8988T (cell line): Measurements from ENCODE around the gene PPP1R1B.

Source experiments
- DNase-seq: peaks from one replicate; pipeline ENCODE4 v3.0.0; 2011

Gene PPP1R1B

GRCh38 chr17:39670746-39671145 is 44.0 kb downstream of the PPP1R1B start:
- no peak for DNase-seq

GRCh38 chr17:39671651-39672521 is 45.1 kb downstream of the PPP1R1B start:
- peak; percentile 80 for DNase-seq

GRCh38 chr17:39672522-39673334 is 46.0 kb downstream of the PPP1R1B start:
- no peak for DNase-seq

GRCh38 chr17:39673335-39674081 is 46.8 kb downstream of the PPP1R1B start:
- DNase-seq: no peak

- DNase-seq: no peak
These were observed 47.4 kb downstream of the PPP1R1B start for GRCh38 chr17:39674179-39674578.

DNA sequence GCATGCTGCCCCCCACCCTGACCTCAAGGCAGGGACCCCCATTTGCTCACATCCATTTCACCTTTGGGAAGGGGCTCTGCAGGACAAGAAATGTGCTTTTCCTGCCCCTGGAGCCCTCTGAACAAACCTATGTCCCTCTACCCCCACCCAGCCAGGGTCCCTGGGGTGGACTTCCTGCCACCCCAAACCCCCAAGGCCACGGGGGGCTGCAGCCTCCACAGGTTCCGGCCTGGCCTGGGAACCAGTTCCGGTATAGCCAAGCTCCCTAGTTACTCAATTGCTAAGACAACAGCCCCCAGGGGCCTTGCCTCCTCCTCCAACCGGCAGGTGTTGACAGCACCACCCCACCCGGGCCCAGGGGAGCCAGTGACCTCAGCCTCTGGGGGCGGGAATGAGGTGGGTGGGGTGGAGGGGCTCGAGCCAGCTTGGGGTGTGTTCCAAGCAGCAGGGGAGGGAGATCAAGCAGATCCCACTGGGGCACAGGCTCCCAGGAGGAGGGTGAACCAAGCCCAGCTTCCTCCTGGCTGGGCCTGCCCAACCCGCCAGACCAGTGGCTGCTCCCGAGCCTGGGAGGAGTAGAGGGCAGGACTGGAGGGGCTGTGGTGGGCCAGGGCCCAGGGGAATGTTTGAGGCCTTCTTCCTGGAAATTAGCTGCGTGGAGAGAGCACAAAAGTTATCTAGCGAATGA is 48.1 kb downstream of the PPP1R1B start:
- no peak for DNase-seq

DNA sequence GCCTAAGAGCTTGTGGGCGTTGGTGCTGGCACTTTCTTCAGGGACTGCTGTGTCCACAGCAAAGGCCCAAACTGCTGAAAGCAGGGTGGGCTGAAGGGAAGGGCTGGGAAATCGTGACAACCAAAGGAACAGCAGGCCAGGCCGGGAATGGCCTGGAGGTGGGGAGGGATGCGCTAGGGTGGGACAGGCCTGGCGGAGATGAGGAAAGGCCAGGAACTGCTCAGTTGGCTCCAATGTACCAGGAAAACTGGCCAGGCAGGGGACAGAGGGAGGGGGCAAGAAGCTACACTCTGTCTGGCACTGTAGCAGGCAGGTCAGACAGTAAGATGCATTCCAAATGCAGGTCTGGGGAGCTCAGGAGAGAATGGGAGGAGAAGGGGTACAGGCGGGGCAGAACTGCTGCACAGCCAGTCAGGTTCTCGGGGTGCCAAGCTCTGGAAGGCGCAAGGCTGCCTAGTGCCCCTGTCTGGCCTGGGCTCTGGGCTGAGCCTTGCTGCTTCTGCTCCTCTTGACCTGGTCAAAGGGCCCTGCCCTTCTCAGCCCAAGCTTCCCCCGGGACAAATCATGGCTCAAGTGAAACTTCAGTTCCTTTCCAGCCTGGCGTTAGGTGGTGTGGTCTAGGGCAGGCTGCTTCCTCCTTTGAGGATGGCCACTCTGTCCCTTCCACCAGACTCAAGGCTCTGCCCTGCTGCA is 48.8 kb downstream of the PPP1R1B start:
- no peak for DNase-seq

DNA sequence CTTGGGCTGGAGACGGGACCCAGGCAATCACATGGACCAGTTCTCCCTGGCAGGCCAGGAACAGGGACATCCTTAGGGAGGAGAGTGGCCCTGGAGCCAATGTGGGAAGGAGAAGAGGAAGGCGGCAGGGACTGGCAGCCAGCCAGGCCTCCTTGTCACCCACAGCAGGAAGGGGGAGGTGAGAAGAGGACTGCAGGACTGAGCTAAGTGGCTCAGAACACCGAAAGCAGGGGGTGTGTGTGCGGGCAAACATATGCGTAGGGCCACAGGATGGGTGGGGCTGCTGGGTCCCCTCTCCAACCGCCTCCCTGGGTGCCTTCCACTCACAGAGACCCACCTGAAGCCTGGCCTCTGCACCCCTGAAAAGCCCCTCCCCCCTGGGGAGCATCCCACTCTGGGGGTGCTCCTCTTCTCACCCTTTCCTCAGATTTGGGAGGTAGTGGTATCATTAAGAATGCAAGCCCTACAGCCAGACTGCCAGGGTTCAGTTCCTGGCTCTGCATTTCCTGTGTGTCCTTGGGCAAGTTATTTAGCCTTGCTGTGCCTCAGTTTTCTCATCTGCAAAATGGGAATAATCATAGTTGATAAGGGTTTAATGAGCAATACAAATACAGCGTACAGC is 49.6 kb downstream of the PPP1R1B start:
- DNase-seq: no peak

DNA sequence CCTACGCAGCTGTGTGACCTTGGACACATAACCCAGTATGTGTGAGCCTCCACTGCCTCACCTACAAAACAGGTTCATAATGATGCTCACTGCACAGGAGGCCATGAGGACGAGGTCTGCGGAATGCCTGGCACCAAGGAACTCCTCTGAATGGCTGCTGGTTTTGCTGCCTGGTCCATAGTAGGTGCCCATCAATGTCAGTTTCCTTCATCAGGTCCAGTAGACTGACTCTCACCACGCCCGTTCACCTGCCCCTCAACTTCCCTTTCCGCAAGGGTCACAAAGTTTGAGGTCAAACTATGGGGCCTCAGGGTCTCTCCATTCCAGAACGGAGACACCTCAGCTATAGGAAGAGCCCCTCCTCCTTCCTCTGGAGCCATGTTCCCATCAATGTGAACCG is 50.3 kb downstream of the PPP1R1B start:
- DNase-seq: no peak

DNA sequence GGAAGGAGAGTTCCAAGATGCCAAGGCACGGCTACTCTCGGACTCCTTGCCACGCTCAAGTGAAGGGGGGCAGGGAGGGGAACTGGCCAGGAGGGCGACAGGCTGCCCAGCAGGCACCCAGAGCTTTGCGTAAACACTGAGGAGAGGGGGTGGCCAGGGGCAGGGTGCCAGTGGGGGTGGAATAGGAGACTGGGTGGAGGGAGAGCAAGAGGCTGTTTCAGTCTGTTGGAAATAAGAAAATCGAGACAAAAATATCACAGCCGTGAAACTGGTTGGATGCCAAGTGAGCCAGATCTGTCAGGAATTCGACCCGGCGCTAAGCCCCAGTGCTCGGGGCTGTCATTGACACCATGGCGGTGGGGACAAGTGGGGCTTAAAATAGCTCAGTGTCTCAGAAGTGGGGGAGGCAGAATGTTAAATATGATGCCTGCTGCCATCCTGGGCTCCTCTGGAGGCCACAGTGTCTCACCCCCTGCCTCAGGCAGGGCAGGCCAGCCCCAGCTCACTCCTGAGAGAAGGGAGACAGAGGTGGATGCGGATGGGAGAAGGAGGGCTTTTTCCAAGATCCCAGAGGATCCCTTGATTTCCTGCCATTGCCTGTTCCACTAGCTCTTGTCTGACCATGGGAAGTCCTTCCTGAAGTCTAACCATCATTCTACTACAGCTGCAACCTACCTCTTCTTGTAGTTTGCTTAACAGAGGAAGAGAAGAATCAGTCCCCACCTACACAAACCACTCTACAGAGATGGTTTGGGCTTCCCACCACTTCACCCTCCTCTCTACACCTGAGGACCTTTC is 51.0 kb downstream of the PPP1R1B start:
- DNase-seq: no peak

GRCh38 chr17:39678340-39679116 is 51.8 kb downstream of the PPP1R1B start:
- no peak for DNase-seq

DNA sequence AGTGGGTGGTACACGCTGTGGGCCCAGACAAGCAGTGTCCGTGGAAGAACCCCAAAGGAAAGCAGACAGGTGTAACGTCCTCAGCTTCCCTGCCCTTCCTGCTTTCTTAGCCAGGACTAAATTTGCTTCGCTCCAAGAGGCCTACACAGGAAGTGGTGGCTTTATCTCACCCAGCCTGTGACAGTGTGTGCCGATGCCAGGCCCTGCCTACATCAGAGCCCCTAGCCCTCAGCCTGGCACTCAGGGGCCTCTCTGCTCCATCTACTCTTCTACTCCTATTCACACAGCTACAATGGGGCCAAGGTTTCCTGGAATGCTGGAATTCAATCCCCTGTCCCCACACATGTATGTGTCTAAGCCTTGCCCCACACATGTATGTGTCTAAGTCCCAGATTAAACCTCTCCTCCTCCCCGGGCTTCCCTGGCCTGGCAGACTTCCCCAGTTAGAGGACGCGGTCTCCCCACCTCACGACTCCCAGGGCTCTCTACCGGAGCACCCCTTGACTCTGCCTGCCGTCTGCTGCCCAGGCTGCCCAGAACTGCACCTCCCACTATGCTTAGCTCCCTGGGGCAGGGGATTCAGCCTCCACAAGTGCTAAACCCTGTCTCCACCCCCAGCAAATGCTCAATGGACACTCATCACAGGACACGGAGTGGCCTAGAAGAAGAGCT is 52.9 kb downstream of the PPP1R1B start:
- no peak for DNase-seq

DNA sequence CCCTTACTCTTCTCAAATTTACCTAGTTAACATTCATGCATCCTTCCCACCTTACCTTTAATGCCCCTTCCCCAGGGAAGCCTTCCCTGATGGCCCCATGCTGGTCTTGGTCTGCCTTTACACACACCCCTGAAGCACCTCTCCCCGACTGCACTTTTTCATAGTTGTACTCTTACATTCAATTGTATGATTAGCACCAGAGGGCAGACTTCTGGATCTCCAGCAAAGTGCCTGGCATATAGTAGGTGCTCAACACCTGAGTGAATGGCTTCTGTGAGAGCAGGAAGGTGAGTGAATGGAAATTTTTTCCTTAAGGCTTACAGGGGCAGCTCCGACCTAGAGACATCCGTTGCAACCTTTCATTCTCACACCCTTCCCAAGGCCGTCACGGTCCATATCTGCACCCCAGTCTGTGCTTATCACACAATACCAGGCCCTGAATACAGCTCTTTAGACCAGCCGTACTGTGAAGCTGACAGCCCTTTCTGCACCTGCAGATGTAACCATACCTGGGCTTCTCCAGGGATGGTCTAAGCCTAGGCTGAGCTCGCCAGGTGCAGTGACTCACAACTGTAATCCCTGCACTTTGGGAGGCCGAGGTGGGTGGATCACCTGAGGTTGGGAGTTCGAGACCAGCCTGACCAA is 56.7 kb downstream of the PPP1R1B start:
- DNase-seq: no peak

DNA sequence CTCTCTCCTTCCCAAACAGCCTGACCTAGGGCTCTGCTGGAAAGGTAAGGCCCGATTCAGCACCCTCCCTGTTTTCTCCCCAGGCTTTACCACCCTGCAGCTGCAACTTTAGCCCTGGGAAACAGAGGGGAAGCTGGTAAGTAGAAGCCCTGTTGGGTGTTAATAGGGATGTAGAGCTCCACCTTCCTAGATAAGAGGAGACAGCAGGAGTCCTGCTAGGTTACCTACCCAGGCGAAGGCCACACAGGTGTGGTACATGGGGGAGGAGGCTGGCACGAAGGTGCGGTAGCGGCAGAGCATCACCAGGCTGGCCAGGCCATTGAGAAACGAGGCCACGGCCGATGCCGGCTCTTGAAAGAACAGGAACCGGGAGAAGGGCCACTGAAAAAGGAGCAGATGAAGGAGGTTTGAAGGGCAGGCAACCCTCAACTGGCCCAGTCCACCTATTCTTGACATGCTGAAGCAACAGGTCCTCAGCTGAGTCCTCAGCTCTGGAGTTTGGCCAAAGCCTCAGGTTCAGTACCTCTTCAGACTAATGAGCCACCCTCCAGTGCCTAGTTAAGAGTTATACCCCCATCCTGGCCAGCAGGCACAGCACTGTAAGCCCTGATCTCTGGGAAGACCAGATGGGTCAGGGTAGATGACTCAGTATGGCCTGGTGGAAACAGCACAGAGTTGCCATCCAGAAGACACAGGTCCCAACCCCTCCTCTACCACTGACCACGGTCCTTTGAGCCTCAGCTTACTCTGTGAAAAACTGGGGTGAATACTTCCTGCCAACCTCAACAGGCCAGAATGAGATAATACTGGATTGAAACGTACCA is 57.8 kb downstream of the PPP1R1B start:
- no peak for DNase-seq
